Measurements from ENCODE around the gene TRPC3. TPM values are rescaled to one million over a fixed set of nuclear protein-coding genes. Genes with fewer than 3 reads are reported as not detected.
A peak's percentile ranks its signal among the peaks of the same experiment; 100 is the strongest.

TRPC3 gene
- total RNA-seq, 1 experiment from 2014 or later: 0.24 TPM

- POLR2A ChIA-PET (ENCODE audit: unreplicated experiment): no interaction called here
- Histone ChIP-seq H3K36me3 (ENCODE audit: low read depth) (no peaks in the 10 kb centered on the region), H2AFZ (no peak overlapping the region), H3K27me3 (ENCODE audit: insufficient read depth, low read depth) (peaks cover 20% of the 10 kb centered on the region; the same call in 1 of the 2 replicates), H3K4me3 (no peak overlapping the region), H3K79me2 (ENCODE audit: low read depth) (no peaks in the 10 kb centered on the region), H3F3A (ENCODE audit: insufficient read depth, low read depth) (no peaks in the 10 kb centered on the region), H3K9me2 (ENCODE audit: insufficient read depth) (no peaks in the 10 kb centered on the region), H4K20me1 (ENCODE audit: insufficient read depth) (no peaks in the 10 kb centered on the region), H3K27ac (no peak overlapping the region), H3K9me3 (ENCODE audit: insufficient read depth, low read depth) (no peaks in the 10 kb centered on the region), H3K4me1 (replicated peaks; ENCODE audit: insufficient read depth) (no peaks in the 10 kb centered on the region), H3K4me2 (no peak overlapping the region)
- intact Hi-C loops (cut with micrococcal nuclease; ENCODE audit: unreplicated experiment): no loop called here
- CTCF ChIA-PET: no interaction called here
- TF ChIP-seq, protein P1, sequence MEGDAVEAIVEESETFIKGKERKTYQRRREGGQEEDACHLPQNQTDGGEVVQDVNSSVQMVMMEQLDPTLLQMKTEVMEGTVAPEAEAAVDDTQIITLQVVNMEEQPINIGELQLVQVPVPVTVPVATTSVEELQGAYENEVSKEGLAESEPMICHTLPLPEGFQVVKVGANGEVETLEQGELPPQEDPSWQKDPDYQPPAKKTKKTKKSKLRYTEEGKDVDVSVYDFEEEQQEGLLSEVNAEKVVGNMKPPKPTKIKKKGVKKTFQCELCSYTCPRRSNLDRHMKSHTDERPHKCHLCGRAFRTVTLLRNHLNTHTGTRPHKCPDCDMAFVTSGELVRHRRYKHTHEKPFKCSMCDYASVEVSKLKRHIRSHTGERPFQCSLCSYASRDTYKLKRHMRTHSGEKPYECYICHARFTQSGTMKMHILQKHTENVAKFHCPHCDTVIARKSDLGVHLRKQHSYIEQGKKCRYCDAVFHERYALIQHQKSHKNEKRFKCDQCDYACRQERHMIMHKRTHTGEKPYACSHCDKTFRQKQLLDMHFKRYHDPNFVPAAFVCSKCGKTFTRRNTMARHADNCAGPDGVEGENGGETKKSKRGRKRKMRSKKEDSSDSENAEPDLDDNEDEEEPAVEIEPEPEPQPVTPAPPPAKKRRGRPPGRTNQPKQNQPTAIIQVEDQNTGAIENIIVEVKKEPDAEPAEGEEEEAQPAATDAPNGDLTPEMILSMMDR (conservative IDR thresholded peaks at IDR 0.05): no peak
- no peak for TF ChIP-seq EZH2 (IDR thresholded peaks at IDR 0.05; ENCODE audit: low read depth)
- no peak for DNase-seq
- BruUV-seq (replicated peaks): no TSS peak
Observed at GRCh38 chr4:121953860-121954259, 2.0 kb upstream of the TRPC3 start.

GRCh38 chr4:121952290-121952689, 430 bp upstream of the TRPC3 start:
- CTCF ChIA-PET: no interaction called here
- Histone ChIP-seq H3K27me3 (ENCODE audit: insufficient read depth, low read depth) (peaks cover 20% of the 10 kb centered on the region; the same call in 1 of the 2 replicates), H3K9me3 (ENCODE audit: insufficient read depth, low read depth) (no peaks in the 10 kb centered on the region), H3K27ac (no peak overlapping the region), H3K9me2 (ENCODE audit: insufficient read depth) (no peaks in the 10 kb centered on the region), H3K4me1 (replicated peaks; ENCODE audit: insufficient read depth) (no peaks in the 10 kb centered on the region), H2AFZ (0 out of 2 replicates have a peak overlapping the region, but pooled peaks have one; percentile 3), H3K79me2 (ENCODE audit: low read depth) (no peaks in the 10 kb centered on the region), H3F3A (ENCODE audit: insufficient read depth, low read depth) (no peaks in the 10 kb centered on the region), H3K4me3 (no peak overlapping the region), H4K20me1 (ENCODE audit: insufficient read depth) (no peaks in the 10 kb centered on the region), H3K36me3 (ENCODE audit: low read depth) (no peaks in the 10 kb centered on the region), H3K4me2 (no peak overlapping the region)
- intact Hi-C loops (cut with micrococcal nuclease; ENCODE audit: unreplicated experiment): no loop called here
- DNase-seq: no peak
- BruUV-seq (replicated peaks): no TSS peak
- no peak for TF ChIP-seq EZH2 (IDR thresholded peaks at IDR 0.05; ENCODE audit: low read depth)
- TF ChIP-seq, protein P1 (conservative IDR thresholded peaks at IDR 0.05): no peak
- POLR2A ChIA-PET (ENCODE audit: unreplicated experiment): no interaction called here

GRCh38 chr4:121950680-121951520, 960 bp downstream of the TRPC3 start:
- peak overlapping the region; percentile 46 for H3K4me2 ChIP-seq
- no peak overlapping the region for H2AFZ ChIP-seq
- peak overlapping the region; percentile 12; the same call in 1 of the 2 replicates for H3K4me3 ChIP-seq
- intact Hi-C loops (cut with micrococcal nuclease; ENCODE audit: unreplicated experiment): loop anchor here (2.0 kb wide), 1 partner anchor 202 kb away; the partner anchor contains the start of gene BLTP1
- no peaks in the 10 kb centered on the region for H3K36me3 ChIP-seq (ENCODE audit: low read depth)
- H3K9me3 ChIP-seq (ENCODE audit: insufficient read depth, low read depth): no peaks in the 10 kb centered on the region
- no peaks in the 10 kb centered on the region for H3K4me1 ChIP-seq (replicated peaks; ENCODE audit: insufficient read depth)
- no peak overlapping the region for H3K27ac ChIP-seq
- no peak for TF ChIP-seq EZH2 (IDR thresholded peaks at IDR 0.05; ENCODE audit: low read depth)
- TF ChIP-seq, protein P1 (conservative IDR thresholded peaks at IDR 0.05): no peak
- no peaks in the 10 kb centered on the region for H4K20me1 ChIP-seq (ENCODE audit: insufficient read depth)
- no peaks in the 10 kb centered on the region for H3K79me2 ChIP-seq (ENCODE audit: low read depth)
- H3K27me3 ChIP-seq (ENCODE audit: insufficient read depth, low read depth): peaks cover 20% of the 10 kb centered on the region; the same call in 1 of the 2 replicates
- no peaks in the 10 kb centered on the region for H3K9me2 ChIP-seq (ENCODE audit: insufficient read depth)
- POLR2A ChIA-PET (ENCODE audit: unreplicated experiment): no interaction called here
- H3F3A ChIP-seq (ENCODE audit: insufficient read depth, low read depth): no peaks in the 10 kb centered on the region
- CTCF ChIA-PET: no interaction called here
- DNase-seq: peak in 1 of 2 experiments; percentile 14
- BruUV-seq (replicated peaks): no TSS peak
